NCI-H128 (cell line): Measurements from ENCODE around the gene KAT5.
"Not testable (repeated sequence)": the region's sequence is repeated elsewhere in the genome, so short reads cannot be mapped to it uniquely, and the experiment has no call there.

Experiments
- DNase-seq: peaks from one replicate; lab custom pipeline; 2025; ENCODE audit not compliant: unreplicated experiment; lab: John Stamatoyannopoulos, UW

Gene KAT5

DNA sequence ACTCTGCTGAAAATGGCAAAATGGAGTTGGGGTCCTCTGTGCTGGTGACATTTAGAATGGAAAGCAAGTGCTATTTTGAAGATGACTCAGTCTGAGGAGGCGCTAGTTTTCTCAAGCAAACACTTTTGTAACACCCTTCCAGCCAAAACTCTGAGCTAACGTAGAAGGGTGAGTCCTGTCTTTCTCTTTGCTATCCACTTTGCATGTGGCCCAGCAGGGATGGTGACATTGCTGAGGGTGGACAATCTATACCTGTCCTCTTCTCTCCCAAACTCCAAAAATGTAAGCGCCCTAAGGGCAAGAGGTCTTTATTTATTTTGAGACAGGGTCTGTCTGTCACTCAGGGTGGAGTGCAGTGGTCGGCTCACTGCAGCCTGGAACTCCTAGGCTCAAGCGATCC is 3.6 kb upstream of the KAT5 start:
- no peak for DNase-seq

DNA sequence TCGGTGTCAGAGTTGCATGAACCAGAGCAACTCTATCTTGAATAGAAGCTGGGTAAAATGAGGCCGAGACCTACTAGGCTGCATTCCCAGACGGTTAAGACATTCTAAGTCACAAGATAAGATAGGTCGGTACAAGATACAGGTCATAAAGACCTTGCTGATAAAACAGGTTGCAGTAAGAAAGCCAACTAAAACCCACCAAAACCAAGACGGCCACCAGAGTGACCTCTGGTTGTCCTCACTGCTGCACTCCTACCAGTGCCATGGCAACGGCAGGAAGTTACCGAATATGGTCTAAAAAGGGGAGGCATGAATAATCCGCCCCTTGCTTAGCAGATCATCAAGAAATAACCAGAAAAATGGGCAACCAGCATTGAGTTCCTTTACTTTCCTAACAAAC is 2.4 kb upstream of the KAT5 start:
- DNase-seq = no peak

DNA sequence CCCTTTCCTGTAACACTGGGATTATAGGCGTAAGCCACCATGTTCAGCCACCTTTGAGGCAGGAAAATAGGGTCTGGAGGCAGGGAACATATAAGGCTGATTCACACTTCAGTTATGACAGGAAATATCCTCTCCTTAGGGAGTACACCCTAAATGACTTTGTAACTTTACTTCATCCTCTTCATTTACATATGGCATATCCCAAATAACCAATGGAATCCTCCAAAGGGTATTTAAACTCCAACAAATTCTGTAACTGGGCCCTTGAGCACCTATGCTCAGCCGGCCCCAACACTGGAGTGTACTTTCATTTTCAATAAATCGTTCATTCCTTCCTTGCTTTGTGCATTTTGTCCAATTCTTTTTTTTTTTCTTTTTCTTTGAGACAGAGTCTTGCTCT is 1.6 kb upstream of the KAT5 start:
- DNase-seq = no peak

DNA sequence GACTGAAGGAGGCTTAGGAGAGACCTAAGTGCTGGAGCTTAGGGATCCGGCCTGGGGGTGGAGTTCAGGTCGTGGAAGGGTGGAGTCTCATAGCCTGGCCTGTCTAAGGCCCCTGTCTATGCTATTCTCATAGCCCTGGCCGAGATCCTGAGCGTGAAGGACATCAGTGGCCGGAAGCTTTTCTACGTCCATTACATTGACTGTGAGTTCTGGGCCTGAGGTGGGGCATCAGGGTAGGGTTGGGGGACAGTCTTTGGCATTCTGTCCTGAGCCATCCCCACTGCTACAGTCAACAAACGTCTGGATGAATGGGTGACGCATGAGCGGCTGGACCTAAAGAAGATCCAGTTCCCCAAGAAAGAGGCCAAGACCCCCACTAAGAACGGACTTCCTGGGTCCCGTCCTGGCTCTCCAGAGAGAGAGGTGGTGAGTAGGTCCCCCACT is 603 bp downstream of the KAT5 start:
- DNase-seq = no peak

DNA sequence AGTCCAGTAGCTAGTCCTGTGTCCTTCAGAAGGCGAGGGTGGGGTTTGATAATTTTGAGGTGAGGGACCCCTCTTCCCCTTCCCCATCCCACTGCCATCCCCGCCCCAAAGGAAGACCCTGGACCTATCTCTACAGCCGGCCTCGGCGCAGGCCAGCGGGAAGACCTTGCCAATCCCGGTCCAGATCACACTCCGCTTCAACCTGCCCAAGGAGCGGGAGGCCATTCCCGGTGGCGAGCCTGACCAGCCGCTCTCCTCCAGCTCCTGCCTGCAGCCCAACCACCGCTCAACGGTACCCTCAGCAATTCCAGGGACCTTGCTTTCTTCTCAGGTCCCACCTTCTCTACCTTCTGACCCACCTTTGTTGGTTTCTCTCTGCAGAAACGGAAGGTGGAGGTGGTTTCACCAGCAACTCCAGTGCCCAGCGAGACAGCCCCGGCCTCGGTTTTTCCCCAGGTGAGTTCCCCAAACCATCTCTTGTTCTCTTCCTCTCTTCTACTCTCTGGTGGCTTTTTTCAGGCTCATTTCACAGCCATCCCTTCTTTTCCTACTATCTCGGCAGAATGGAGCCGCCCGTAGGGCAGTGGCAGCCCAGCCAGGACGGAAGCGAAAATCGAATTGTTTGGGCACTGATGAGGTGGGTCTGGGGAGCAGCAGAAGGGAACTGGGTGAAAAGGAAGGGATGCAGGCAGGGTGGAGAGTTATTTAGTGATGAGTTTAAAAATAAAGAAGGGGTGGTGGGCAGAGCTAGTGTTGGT is 1.3 kb downstream of the KAT5 start:
- no peak for DNase-seq

DNA sequence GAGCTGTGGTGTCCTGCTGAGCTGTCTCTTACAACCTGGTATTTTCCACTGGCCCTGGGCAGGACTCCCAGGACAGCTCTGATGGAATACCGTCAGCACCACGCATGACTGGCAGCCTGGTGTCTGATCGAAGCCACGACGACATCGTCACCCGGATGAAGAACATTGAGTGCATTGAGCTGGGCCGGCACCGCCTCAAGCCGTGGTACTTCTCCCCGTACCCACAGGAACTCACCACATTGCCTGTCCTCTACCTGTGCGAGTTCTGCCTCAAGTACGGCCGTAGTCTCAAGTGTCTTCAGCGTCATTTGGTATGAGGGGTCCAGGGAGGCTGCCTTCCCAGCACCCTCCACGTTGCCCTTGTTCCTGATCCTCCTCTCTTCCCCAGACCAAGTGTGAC is 2.4 kb downstream of the KAT5 start:
- no peak for DNase-seq

DNA sequence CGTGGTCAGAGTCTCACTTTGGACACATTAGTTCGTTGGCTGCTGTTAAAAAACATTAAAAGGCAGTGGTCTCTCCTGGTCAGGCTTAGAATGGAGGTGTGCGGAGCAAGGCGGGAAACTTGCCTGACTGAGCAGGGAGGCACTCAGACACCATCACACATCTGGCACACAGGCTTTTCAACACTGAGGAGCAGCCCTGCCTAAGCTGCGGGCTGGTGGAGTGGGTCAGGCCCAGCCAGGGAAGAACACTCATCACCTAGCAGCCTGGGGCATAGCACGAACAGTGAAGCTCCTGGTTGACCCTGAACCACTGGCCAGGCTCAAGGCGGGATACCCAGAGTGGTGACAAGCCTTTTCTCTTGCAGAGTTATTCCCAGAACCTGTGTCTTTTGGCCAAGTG is 4.2 kb downstream of the KAT5 start:
- DNase-seq = no peak

DNA sequence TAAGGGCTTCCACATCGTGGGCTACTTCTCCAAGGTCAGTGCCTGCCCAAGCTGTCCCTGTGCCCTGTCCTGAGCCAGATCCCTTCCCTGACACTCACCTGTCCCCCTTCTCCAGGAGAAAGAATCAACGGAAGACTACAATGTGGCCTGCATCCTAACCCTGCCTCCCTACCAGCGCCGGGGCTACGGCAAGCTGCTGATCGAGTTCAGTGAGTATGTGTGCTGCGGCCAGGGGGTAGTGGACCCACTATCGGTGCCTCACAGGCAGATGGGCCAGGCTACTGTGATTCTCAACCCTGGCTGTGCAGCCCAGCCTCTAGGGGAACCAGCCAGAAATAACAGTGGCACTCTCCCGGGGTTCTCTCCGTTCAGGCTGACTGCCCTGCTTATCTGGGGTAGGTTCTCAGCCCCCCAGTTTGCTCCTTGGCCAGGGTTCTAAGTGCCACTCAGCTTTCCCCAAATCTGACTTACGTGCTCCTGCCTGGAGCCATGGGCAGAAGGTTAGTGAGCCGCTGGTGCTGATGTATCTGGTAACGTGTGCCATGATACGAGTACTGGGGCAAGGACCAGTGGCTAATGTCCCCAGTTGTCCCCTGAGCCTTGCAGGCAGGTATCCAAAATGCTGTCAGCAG is 4.8 kb downstream of the KAT5 start:
- DNase-seq = no peak

DNA sequence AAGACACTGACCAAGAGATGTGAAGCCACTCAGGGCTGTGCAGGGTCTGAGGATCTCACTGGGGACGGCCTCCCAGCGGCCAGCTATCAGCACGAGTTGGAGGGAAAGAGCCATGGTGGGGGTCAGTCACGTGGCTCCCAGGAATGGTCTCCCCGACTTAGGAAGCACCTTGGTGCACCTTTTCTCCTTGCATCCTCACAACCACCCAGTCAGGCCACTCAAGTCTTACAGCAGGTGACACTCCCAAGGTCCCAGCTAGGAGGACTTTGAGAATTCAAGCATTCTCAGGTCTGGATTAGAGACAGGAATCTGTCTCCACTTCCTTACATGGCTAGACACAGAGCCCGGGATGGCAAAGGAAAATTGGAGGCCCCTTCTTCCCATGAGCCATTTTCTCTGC is 5.9 kb downstream of the KAT5 start:
- no peak for DNase-seq

DNA sequence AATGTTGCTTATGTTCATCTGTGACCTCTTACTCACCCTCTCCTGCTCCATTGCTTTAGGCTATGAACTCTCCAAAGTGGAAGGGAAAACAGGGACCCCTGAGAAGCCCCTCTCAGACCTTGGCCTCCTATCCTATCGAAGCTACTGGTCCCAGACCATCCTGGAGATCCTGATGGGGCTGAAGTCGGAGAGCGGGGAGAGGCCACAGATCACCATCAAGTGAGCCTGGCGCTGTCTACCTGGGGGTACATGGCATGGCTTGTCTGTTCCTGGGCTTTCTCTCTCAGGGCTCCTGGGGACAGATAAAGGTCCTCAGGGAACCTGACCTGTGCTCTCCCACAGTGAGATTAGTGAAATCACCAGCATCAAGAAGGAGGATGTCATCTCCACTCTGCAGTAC is 6.5 kb downstream of the KAT5 start:
- DNase-seq = no peak

DNA sequence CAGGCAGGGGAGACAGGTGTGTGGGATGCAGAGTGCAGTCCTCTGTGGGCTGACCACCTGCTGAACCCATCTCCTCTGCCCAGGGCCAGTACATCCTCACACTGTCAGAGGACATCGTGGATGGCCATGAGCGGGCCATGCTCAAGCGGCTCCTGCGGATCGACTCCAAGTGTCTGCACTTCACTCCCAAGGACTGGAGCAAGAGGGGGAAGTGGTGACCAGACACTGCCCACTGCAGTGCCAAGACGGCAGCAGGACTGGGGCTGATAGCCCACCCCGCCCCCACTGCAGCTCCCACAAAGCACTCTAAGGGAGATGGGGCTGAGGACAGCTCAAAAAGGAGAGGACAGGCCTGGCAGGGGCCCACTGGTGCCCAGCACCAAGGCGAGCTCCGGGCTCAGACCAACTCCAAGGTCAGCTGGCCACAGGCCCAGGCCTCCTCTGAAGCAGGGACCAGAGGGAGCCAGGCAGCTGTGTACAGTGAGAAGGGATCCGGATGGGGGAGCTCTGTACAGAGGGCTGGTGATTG is 7.0 kb downstream of the KAT5 start:
- DNase-seq = no peak

DNA sequence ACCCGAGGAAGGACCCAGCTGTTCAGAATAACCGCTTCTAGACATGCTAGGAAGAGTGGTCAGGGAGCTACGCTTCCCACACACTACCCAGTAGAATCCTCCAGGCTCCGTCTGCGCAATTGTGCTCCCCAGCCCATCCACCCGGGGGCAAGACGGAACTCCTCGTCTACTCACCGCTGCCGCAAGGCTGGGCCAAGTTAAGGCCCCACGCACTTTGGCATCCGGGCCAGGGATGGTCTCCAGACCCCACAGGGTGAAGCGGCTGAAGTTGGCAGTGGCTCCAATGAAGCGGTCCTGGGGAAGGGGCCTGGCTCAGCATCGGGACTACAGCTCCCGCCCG is 7.8 kb downstream of the KAT5 start:
- DNase-seq = no peak

DNA sequence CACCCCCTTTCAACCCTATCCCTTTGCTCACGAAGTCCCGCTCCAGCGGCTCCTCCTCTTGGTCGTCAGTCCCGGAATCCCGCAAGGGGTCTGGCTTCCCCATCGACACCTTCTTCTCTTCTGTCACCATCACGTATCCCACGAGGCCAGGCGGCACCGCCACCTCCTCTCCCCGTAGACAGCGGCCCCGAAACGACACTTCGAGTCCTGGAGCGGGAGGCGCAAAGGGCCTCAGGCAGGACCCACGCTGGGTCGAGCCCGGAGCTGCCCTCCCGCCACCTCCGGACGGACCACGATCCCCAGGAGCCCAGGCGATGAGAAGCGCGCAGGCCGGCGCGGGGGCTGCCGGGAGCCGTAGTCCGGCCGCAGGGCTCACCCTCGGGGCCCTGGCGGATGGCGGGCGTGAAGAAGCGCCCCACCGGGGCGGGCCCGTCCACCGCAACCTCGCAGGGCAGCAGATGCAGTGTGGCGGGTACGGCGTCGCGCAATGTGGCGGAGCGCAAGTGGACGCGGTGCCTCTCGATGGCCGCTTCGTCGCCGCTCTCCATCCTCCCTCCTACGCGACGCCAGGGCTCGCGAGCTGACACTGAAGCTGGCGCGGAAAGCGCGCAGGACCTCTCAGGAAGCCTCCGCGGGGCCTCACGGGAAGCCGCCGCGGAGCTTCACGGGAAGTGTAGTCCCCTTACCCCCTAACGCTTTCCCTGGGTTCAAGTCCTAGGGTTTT is 8.3 kb downstream of the KAT5 start, which contains the start of gene RNASEH2C:
Gene RNASEH2C (minus strand): TSS at position 588 of the 724 bp plus-strand sequence. CDS start 40 bp downstream, at position 548.
- peak; percentile 76 for DNase-seq

DNA sequence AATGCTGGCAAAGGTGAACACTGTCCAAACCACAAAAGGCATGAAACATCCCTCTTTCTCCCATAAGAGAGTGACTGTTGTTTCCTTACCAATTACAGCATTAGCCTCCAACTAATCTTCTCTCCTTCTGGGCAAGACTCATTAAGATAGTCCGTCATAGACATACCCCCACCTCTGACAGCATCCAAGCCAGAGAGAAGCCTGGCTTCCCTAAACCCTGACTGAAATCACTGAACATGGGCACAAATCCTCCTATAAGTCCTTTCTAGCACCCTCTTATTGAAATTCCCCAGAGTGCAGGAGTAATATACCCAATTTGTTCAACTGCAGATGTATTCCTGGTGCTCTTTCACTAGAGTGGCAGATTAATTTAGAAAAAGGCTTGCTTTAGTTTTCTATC is 10.2 kb downstream of the KAT5 start:
- DNase-seq = no peak

DNA sequence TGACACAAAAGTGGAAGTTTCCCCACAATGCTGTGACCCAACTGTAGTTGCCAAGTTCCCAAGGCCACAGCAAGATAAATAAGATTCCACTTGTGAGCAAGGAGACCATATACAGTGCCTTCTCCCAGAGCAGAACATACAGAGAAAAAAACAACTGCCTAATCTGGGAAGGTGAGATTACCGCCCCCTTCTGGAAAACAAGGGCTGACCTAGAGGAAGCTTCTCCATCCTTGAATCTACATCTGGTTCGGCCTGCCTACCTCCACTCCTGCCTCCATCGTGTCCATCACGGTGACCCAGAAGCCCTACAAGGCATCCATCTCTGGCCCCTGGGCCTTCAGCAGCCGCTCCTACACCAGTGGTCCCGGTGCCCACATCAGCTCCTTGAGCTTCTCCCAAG is 14.6 kb downstream of the KAT5 start:
- no peak for DNase-seq

DNA sequence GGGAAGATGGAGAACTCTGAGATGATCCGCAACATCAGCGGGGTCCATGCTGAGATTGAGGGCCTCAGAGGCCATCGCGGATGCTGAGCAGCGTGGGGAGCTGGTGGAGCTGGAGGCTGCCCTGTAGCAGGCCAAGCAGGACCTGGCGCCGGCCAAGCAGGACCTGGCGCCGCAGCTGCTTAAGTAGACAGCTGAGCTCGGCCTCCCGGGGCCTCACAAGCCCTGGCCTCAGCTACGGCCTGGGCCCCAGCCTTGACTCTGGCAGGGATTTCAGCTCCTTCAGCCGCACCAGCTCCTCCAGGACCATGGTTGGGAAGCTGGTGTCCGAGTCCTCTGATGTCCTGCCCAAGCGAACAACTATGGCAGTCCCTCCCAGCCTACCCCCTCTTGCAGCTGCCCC is 15.8 kb downstream of the KAT5 start:
- DNase-seq = no peak

DNA sequence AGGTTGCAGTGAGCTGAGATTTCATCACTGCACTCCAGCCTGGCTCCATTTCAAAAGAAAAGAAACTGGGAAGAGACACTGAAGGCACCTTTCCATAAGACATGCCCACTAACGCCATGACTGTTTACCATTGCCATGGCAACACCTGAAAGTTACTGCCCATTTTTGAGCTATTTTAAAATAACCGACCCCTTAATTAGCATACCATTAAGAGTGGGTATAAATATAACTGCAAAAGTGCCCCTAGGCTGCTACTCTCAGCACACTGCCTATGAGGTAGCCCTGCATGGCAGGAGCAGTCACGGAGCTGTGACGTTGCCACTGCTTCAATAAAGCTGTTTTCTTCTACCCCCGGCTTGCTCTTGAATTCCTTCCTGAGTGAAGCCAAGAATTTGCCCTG is 18.4 kb downstream of the KAT5 start:
- no peak for DNase-seq

DNA sequence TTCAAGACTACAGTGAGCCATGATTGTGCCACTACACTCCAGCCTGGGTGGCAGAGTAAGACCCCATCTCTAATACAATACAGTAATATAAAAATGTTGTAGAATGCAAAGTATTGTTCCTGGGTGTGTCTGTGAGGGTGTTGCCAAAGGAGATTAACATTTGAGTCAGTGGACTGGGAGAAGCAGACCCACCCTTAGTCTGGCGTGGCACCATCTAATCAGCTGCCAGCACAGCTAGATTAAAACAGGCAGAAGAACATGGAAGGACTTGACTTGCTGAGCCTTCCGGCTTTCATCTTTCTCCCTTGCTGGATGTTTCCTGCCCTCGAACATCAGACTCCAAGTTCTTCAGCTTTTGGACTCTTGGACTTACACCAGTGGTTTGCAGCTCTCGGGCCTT is 23.1 kb downstream of the KAT5 start:
- DNase-seq = not testable (repeated sequence)

DNA sequence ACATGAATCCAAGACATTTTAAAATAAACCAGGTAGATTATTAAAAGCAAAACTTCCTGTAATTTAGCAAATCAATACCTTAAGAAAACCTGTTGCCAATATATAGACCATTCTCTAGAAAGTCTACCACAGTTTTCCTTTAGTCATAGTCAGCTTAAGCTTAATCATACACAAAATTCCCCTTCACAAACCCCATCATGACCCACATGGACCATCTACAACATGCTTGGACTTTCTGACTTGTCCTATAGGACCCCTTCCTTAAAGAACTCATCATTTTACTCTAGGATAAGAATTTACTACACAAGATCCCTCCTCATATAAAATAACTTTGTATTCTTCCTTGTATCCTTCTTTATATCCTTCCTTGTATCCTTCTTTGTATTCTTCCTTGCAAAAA is 24.8 kb downstream of the KAT5 start:
- no peak for DNase-seq

DNA sequence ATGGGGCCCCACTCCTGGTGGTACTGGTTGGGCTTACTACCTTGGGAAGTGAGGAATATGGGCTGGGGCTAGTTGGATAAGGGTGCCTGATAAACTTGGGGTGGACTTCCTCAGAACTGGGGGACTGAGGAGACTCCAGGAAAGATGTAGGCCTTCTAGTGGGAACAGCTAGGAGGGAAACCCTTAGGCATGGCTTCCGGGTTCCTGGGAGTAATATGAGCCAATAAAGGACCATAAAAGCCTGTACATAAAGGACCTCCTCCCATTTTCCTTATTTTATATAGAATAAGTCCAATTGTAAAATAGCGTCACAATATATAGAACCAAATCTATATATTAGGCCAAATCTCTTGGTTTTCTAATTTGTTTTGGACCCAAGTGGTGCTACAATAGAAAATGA is 27.0 kb downstream of the KAT5 start:
- DNase-seq = no peak

DNA sequence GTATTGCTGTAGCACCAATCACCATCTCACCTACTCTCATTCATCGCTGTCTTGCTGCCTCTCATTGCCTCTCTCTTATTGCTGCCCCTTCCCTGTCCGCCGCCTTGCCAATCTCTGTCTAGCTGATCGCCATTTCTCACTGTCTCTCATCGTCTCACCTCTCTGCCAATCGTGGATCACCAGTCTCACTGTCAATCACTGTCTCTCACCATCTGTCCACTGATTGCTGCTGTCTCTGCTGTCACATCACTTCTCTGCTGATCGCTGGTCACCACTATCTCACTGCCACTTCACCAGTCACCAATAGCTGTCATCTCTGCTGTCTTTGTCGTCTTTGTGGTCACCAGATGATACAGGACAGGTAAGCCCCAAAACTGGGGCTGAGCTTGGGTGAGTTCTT is 29.1 kb downstream of the KAT5 start:
- DNase-seq = no peak

DNA sequence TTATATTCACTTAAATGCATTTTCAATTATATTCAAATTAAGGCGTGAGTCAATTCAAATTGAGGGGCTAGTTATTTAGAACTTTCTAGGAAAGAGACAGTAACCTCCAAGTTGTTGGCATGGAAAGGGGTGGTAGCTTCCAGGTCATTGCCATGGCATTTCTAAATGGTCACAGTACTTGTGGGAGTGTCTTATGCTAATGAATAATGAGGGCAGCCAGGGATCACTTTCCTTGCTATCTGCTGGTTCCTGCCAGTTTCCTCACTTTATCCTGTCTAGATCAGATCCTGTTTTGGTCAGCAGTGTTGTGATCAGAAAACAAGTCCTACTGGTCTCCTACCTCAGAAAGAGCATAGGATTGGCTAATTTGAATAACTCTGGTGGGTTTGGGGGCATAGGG is 30.3 kb downstream of the KAT5 start:
- DNase-seq = no peak
